GM12801 (cell line): Measurements from ENCODE around the gene SEPTIN2.

Experiments
- TF ChIP-seq, protein P1 (sequence below): IDR thresholded peaks from one replicate; pipeline ENCODE4 v1.5.1; 2011; ENCODE audit warnings: control low read depth; ENCODE audit not compliant: insufficient read length; ENCODE audit errors: extremely low read depth

The SEPTIN2 gene

DNA sequence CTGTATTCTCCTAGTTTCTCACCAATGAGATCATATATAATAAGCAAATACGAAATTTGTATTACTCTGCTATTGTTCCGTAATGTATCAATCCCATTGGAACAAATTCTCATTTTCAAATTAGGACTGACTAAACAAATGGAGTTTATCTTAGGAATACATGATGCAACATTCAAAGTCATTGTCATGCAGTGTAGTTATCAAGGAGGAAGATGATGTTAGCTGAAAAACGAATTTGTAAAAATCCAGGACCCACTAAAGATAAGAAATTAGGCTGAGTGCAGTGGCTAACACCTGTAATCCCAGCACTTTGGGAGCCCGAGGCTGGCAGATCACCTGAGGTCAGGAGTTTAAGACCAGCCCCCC is 14.9 kb downstream of the SEPTIN2 start:
- TF ChIP-seq, protein P1, sequence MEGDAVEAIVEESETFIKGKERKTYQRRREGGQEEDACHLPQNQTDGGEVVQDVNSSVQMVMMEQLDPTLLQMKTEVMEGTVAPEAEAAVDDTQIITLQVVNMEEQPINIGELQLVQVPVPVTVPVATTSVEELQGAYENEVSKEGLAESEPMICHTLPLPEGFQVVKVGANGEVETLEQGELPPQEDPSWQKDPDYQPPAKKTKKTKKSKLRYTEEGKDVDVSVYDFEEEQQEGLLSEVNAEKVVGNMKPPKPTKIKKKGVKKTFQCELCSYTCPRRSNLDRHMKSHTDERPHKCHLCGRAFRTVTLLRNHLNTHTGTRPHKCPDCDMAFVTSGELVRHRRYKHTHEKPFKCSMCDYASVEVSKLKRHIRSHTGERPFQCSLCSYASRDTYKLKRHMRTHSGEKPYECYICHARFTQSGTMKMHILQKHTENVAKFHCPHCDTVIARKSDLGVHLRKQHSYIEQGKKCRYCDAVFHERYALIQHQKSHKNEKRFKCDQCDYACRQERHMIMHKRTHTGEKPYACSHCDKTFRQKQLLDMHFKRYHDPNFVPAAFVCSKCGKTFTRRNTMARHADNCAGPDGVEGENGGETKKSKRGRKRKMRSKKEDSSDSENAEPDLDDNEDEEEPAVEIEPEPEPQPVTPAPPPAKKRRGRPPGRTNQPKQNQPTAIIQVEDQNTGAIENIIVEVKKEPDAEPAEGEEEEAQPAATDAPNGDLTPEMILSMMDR = no peak

DNA sequence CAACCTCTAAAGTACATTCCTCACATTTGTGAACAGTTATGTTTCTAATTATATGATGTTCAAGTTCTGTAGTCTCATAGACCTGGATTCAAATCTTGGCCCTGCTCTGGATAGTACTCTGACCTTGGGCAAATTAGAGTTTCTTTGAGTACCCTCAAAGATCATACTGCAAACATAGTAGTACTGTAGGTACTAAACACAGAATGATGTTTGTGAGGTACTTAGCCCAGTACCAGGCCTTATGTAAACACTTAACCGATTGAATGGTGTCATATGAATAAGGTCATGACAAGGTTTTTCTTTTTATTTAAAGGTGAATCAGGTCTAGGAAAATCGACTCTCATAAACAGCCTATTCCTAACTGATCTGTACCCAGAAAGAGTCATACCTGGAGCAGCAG is 19.1 kb downstream of the SEPTIN2 start:
- TF ChIP-seq, protein P1 = no peak

DNA sequence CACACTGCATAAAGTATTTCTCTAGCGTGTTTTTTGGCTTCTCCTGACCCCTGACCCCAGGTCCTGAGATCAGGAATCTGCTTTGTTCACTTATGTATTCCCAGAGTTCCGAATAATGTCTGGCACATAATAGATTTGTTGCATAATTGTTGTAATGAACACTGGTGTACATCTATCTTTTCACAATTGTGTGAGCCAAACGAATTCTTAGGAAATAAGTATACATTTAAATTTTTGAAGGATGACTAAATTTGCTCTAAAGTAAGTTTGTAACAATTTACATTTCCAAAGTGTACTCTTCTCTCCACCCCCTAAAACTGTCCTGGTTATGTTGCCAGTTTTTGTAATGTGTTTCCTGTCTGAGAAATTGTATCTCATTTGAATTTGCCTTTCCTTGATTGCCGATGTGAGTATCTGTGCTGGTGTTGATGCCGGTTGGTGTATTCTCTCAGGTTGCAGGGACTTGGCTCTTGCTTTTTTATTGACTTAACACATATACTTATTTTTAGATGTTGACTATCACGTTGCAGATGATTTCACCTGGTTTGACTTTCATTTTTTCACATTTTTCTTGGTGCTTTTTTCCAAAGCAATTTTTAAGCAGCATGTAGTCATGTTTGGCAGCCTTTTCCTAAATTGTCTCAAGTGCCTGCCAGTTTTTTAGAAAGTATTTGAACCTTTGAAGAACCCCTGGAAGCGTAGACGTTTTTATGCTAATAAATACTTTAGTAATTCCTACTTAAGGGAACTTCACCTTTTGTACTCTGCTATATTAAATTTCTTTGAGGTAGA is 24.3 kb downstream of the SEPTIN2 start:
- TF ChIP-seq, protein P1 = no peak

DNA sequence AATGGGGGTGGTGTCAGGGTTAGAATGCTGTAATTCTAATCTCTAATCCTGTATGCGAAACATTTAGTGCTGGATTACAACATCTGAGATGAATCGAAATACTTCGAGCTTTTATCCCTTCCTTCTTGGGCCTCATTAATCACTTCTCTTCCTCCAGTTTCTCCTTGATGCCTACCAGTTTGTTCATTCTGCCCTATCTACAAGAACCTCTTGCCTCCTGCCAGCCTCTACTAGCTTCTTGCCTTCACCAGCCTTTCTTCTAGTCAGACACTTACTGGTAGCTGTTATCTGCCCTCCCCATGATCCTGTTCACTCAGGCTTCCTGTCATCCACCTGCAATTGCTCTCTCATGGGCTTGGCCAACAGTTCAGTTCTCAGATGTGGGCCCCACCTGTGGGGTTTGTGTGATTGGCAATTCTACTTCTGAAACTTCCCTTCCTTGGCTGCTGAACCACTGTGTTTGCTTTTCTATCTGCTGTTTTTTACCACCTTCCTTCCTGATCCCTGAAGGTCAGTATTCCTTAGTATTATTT is 25.0 kb downstream of the SEPTIN2 start:
- TF ChIP-seq, protein P1 = no peak

DNA sequence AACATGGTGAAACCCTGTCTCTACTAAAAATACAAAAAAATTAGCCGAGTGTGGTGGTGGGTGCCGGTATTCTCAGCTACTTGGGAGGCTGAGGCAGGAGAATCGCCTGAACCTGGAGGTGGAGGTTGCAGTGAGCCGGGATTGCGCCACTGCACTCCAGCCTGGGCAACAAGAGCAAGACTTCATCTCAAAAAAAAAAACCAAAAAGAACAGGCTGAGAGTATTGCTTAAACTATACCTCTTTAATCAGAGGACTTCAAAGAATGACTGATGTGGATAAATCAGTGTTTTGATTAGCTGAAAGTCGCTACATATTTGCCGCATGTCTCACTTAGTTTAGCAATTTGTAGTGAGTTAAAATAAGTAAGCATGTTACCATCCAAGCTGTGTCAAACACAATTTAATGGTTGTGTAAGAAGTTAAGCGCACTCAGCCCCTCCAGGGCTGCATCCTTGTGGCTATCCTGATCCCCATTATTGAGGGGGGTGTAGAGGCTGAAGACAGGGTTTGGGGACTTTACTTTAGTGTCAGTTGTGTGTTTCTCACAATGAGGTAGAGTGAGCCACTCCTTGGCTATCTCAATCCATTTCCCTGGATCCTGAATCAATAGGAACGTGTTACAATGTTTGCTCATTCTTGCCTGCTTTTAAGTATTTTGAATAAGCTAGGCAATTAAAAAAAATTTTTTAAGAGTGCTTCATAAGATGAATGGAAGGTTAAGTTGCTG is 29.4 kb downstream of the SEPTIN2 start:
- TF ChIP-seq, protein P1 = no peak

DNA sequence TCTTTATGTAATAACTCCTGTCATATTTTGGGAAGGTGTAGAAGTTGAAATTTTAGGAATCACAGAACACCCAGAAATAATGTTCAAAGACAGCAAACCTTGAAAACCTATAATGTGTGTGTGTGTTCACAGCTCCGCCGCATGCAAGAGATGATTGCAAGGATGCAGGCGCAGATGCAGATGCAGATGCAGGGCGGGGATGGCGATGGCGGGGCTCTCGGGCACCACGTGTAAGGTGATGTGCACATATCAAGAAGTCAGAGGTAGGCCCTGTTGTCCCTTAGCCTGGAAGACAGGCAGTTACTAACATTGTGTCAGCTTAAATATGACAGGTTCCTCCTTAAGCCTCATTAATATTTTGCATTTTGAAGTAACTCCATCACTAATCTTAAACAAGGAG is 34.2 kb downstream of the SEPTIN2 start:
- TF ChIP-seq, protein P1 = no peak

DNA sequence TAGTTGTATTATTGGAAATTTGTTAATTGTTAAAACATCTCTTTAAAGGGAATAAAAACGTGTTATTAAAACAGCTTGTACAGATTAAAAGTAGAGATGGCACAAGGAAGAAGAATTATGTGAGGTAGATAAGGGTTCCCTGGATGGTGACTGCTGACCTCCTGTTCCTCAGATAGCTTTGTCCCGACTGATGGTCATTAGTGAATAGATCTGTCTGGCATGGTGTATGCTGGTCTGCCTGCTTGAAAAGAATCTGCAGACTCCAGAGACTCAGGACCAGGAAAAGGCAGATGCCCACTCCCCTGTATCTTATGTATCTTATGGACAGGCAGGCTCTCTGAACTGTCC is 34.8 kb downstream of the SEPTIN2 start:
- TF ChIP-seq, protein P1 = no peak
